Muscle of arm (tissue), 12 donors: ENCODE data around the gene PRCP. TPM values are rescaled to one million over a fixed set of nuclear protein-coding genes. Genes with fewer than 3 reads are reported as not detected.

ENCODE experiments used
- DNase-seq: peaks from one replicate; pipeline ENCODE4 v3.0.0-alpha.2; 2013
- polyA plus RNA-seq, 12 donors: library from polyadenylated mRNA; unstranded; fragments of 120-200 nt; gene quantifications; one replicate each; pipeline ENCODE4 v1.2.1, GENCODE V29; 2013; ENCODE audit not compliant: insufficient read length in 12 of 12

Gene PRCP
- polyA plus RNA-seq, 12 donors: 91.2 to 155 (median 116) TPM; not detected in 1

- DNase-seq: no peak
These were observed 8.9 kb upstream of the PRCP start for GRCh38 chr11:82909015-82909640.

GRCh38 chr11:82908311-82908710 lies 8.1 kb upstream of the PRCP start:
- no peak for DNase-seq

GRCh38 chr11:82907371-82907770 lies 7.1 kb upstream of the PRCP start:
- DNase-seq: no peak

GRCh38 chr11:82906931-82907330 lies 6.7 kb upstream of the PRCP start:
- no peak for DNase-seq

GRCh38 chr11:82906236-82906635 lies 6.0 kb upstream of the PRCP start:
- no peak for DNase-seq

GRCh38 chr11:82903843-82904586 lies 3.8 kb upstream of the PRCP start:
- no peak for DNase-seq

- DNase-seq: no peak
These were observed 2.6 kb upstream of the PRCP start for GRCh38 chr11:82902880-82903279.

GRCh38 chr11:82901922-82902485 lies 1.8 kb upstream of the PRCP start:
- DNase-seq: no peak

GRCh38 chr11:82901165-82901921 lies 1.1 kb upstream of the PRCP start, which contains the start of gene DDIAS:
Gene DDIAS, plus strand, starts transcription at chr11:82901736. Its CDS starts 13,003 bp downstream, at chr11:82914739.
- DNase-seq: peak; percentile 97

- no peak for DNase-seq
These were observed 313 bp downstream of the PRCP start for GRCh38 chr11:82899957-82900276.

- DNase-seq: no peak
These were observed 927 bp downstream of the PRCP start for GRCh38 chr11:82899186-82899820.

GRCh38 chr11:82898241-82898640 lies 2.0 kb downstream of the PRCP start:
- DNase-seq: no peak

- no peak for DNase-seq
These were observed 4.0 kb downstream of the PRCP start for GRCh38 chr11:82896183-82896582.

GRCh38 chr11:82895437-82896091 lies 4.7 kb downstream of the PRCP start:
- DNase-seq: no peak

- no peak for DNase-seq
These were observed 7.5 kb downstream of the PRCP start for GRCh38 chr11:82892611-82893169.

- no peak for DNase-seq
These were observed 9.3 kb downstream of the PRCP start for GRCh38 chr11:82890936-82891335.

- no peak for DNase-seq
These were observed 10.3 kb downstream of the PRCP start for GRCh38 chr11:82890002-82890341.

GRCh38 chr11:82889133-82890001 lies 10.9 kb downstream of the PRCP start:
- no peak for DNase-seq

- no peak for DNase-seq
These were observed 16.4 kb downstream of the PRCP start for GRCh38 chr11:82883853-82884252.
